ENCODE data around the gene ZNF117.
"Not testable (repeated sequence)": the region's sequence is repeated elsewhere in the genome, so short reads cannot be mapped to it uniquely, and the experiment has no call there.

ZNF117 gene

GRCh38 chr7:64990936-64991335 lies at the start of gene ZNF117:
Gene ZNF117, minus strand, starts transcription at chr7:64991036.
- DNase-seq (ENCODE audit: low read depth) = no peak

- DNase-seq (ENCODE audit: low read depth) = not testable (repeated sequence)
Observed at GRCh38 chr7:65038767-65039166, 47.9 kb upstream of the ZNF117 start.

- DNase-seq (ENCODE audit: low read depth) = peak; percentile 91
Observed at GRCh38 chr7:65037740-65038688, 47.2 kb upstream of the ZNF117 start.

- DNase-seq (ENCODE audit: low read depth) = not testable (repeated sequence)
Observed at GRCh38 chr7:65036526-65036925, 45.7 kb upstream of the ZNF117 start.

GRCh38 chr7:65035469-65035868 lies 44.6 kb upstream of the ZNF117 start:
- DNase-seq (ENCODE audit: low read depth) = not testable (repeated sequence)

DNA sequence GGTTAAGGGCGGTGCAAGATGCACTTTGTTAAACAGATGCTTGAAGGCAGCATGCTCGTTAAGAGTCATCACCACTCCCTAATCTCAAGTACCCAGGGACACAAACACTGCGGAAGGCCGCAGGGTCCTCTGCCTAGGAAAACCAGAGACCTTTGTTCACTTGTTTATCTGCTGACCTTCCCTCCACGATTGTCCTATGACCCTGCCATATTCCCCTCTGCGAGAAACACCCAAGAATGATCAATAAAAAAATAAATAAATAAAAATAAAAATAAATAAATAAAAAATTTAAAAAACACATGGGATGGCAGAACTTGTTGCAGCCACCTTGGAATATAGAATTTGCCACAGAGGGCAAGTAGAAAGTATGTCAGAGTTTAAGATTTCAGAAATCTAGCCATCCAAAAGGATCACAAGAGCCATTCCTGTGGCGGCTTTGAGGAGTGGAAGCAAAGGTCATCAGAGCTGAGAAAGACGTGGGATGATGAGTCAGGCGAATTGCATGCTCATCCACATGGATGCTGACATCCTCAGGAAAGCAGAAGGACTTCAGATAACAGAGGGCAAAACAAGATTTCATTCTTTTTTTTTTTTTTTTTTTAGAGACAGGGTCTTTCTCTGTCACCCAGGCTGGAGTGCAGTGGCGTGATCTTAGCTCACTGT lies 43.4 kb upstream of the ZNF117 start:
- not testable (repeated sequence) for DNase-seq (ENCODE audit: low read depth)

- DNase-seq (ENCODE audit: low read depth) = not testable (repeated sequence)
Observed at GRCh38 chr7:65033391-65033790, 42.6 kb upstream of the ZNF117 start.

- DNase-seq (ENCODE audit: low read depth) = not testable (repeated sequence)
Observed at GRCh38 chr7:65025023-65025422, 34.2 kb upstream of the ZNF117 start.

- DNase-seq (ENCODE audit: low read depth) = not testable (repeated sequence)
Observed at GRCh38 chr7:65020978-65021377, 30.1 kb upstream of the ZNF117 start.

DNA sequence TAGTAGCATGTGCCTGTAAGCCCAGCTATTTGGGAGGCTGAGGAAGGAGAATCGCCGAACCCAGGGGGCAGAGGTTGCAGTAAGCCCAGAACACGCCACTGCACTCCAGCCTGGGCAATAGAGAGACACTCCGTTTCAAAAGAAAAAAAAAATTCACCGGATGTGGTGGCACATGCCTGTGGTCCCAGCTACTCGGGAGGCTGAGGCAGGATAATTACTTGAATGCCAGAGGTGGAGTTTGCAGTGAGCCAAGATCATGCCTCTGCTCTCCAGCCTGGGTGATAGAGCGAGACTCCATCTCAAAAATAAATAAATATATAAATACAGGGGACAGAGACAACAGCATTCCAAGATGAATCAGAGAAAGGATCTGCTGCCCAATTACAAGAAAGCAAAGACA lies 19.0 kb upstream of the ZNF117 start:
- not testable (repeated sequence) for DNase-seq (ENCODE audit: low read depth)

DNA sequence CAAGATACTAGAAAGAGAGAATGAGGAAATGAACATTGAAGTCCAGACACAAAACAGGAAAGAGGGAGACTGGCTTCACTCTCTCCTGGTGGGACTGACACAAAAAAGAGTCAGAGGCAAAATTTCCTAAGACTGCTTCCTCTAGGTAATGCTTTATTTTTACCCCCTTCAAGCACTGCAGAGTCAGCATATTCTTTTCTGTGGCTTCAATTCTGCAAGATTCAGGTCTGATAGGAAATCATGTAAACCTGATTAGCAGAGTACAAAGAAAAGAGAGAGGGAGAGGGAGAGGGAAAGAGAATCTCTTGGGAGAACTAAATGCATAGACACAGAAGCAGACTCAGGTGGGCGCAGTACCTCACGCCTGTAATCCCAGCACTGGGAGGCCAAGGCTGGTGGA lies 18.6 kb upstream of the ZNF117 start:
- not testable (repeated sequence) for DNase-seq (ENCODE audit: low read depth)

- not testable (repeated sequence) for DNase-seq (ENCODE audit: low read depth)
Observed at GRCh38 chr7:65007036-65007435, 16.2 kb upstream of the ZNF117 start.

DNA sequence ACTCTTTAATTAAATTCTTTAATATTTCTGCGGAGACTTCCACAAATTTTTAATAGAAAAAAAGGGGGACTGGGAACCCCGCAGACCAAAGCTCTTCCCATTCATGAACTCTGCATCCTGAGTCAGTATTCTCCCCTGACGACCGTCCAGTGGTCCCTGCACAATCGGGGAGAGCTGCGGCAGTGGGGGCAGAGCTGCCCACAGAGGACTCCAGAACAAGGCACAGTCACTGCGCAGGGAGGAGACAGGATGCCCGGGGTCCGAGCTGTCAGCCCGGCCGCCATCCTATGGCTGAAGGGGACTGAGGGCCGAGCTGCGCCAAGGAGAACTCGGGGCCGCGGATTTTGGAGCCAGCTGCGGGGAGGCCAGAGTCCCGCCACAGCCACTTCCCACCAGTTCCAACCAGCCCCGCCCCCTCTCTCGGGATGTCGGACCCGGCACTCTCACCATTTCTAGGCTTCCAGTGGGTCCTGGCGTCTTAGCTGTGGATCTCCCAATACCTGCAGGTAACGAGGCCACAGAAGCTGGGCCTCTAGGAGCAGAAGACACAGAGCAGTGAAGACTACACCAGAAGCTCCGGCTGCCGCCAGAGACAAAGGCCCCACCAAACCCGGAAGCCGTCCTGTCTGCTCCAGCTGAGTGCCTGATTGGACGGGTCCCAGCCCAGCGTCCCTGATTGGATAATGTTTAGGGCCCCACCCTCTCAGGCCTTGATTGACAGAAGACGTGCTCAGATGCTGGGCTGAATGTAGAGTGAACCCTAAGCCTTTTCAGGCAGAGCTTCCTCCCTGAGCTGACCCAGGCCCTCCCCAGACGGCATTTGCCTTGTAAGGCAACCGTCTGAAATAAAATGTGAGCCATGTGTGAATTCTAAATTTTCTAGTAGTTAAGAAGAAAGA lies 15.5 kb upstream of the ZNF117 start, which contains the start of gene ERV3-1:
Gene ERV3-1, minus strand, starts transcription at position 594 of the 899 bp plus-strand sequence. CDS start 13,661 bp downstream, outside the sequence.
- DNase-seq (ENCODE audit: low read depth) = peak; percentile 89

DNA sequence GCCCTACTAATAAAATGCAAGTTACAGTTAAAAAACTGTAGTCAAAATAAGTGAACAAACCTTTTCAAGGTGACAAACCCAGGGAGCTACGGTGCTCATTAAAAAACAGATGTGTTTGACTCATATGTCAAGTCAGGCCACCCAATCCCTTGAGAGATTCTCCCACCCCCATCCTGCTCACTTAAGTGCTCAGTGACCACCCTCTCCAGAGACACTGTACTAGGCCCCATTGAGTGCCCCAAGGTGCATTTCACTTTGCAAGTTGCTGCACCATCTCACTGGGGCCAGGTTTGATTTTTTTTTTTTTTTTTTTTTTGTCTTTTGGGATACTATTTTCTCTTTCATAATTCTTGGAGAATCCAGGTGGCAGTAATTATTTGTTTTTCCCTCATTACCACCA lies 13.7 kb upstream of the ZNF117 start:
- no peak for DNase-seq (ENCODE audit: low read depth)

DNA sequence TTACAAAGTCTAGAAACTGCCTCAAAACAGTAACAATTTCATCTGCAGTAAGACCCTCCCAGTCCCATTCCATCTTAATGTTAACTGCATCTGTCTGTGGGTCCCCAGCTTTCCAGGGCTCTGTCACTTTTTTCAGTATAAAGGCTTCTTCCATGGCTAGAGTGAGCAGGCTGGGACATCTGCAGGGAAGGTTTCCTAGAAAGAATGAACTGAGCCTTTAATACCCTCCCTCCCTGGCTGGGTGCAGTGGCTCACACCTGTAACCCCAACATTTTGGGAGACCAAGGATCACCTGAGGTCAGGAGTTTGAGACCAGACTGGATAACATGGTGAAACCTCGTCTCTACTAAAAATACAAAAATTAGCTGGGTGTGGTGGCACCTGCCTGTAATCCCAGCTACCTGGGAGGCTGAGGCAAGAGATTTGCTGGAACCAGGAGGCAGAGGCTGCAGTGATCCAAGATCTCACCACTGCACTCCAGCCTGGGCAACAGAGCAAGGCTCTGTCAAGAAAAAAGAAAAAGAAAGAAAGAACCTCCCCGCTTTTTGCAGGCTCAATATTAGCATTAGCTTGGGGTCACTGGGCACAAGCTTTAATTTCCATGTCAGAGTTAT lies 12.2 kb upstream of the ZNF117 start:
- no peak for DNase-seq (ENCODE audit: low read depth)

GRCh38 chr7:65001291-65001814 lies 10.5 kb upstream of the ZNF117 start:
- DNase-seq (ENCODE audit: low read depth) = no peak

- no peak for DNase-seq (ENCODE audit: low read depth)
Observed at GRCh38 chr7:64999165-65000004, 8.5 kb upstream of the ZNF117 start.

- no peak for DNase-seq (ENCODE audit: low read depth)
Observed at GRCh38 chr7:64998865-64999164, 8.0 kb upstream of the ZNF117 start.

DNA sequence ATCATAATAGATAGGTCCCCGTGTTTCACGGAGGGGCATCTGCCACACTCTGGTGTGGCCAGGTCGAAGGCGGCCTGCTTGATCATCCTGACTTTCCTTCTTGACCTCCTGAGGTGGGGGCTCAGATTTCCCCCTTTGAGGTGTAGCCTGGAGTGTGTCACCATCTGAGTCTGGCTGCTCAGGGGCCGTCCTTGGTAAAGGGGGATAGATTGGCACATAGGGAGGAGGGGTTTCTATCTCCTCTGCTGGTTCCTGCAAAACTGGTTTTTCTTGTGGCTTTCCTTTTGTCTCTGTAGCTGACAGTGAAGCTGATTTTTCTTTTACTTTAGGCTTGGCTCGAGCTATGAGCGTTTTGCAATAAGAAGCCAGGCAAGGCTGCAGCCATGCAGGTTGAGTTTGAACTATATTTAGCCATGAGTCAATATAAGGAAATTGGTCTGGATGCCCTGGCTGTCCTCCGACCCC lies 7.1 kb upstream of the ZNF117 start:
- no peak for DNase-seq (ENCODE audit: low read depth)

GRCh38 chr7:64997164-64997908 lies 6.5 kb upstream of the ZNF117 start:
- no peak for DNase-seq (ENCODE audit: low read depth)
